Loucy (cell line): ENCODE results near the gene UNKL.

Experiments
- EZH2phosphoT487 ChIP-seq: fragments of 200-600 bp; IDR thresholded peaks from 2 replicates; pipeline ENCODE4 v1.6.1; 2018; ENCODE audit warnings: antibody characterized with exemption, mild to moderate bottlenecking, moderate library complexity, borderline replicate concordance
- TF ChIP-seq, protein P1 (sequence below): fragments of 200-600 bp; sonication (generic); conservative IDR thresholded peaks from 2 replicates; pipeline ENCODE4 v1.5.1; 2014; ENCODE audit warnings: mild to moderate bottlenecking, antibody characterized with exemption, low read length

GRCh38 chr16:1338855-1339675 lies 75.4 kb downstream of the UNKL start:
- TF ChIP-seq, protein P1, sequence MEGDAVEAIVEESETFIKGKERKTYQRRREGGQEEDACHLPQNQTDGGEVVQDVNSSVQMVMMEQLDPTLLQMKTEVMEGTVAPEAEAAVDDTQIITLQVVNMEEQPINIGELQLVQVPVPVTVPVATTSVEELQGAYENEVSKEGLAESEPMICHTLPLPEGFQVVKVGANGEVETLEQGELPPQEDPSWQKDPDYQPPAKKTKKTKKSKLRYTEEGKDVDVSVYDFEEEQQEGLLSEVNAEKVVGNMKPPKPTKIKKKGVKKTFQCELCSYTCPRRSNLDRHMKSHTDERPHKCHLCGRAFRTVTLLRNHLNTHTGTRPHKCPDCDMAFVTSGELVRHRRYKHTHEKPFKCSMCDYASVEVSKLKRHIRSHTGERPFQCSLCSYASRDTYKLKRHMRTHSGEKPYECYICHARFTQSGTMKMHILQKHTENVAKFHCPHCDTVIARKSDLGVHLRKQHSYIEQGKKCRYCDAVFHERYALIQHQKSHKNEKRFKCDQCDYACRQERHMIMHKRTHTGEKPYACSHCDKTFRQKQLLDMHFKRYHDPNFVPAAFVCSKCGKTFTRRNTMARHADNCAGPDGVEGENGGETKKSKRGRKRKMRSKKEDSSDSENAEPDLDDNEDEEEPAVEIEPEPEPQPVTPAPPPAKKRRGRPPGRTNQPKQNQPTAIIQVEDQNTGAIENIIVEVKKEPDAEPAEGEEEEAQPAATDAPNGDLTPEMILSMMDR: no peak
- TF ChIP-seq EZH2phosphoT487: no peak
